Fibroblast of gingiva (primary cell): Measurements from ENCODE around the gene SMYD3.
"Not testable (repeated sequence)": the region's sequence is repeated elsewhere in the genome, so short reads cannot be mapped to it uniquely, and the experiment has no call there.

Experiments
- DNase-seq: peaks from one replicate; pipeline ENCODE4 v3.0.0-alpha.2; 2011; ENCODE audit warnings: low read depth

The SMYD3 gene

GRCh38 chr1:246351721-246352120 lies 155.4 kb downstream of the SMYD3 start:
- no peak for DNase-seq

- DNase-seq, result no peak
Observed at GRCh38 chr1:246350745-246351144, 156.3 kb downstream of the SMYD3 start.

GRCh38 chr1:246343937-246344336 lies 163.1 kb downstream of the SMYD3 start:
- no peak for DNase-seq

DNA sequence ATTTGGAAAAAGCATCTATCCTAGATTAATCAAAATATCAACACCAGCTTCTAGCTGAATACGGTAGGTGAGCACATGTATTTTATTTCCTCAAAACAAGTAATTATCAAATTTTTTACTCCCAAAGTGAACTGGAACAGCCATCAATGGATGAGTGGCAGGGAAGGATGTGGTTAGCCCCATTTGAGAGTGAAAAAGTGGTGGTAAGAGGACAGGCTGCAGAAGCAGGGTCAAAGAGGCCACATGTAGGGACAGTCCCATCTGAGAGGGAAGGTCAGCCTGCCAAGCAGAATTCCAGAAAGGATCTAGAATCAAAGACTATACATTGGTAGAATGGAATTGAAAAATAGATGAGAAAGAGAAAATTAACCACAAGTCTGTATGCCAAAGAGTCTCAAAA lies 163.8 kb downstream of the SMYD3 start:
- DNase-seq, result no peak

DNA sequence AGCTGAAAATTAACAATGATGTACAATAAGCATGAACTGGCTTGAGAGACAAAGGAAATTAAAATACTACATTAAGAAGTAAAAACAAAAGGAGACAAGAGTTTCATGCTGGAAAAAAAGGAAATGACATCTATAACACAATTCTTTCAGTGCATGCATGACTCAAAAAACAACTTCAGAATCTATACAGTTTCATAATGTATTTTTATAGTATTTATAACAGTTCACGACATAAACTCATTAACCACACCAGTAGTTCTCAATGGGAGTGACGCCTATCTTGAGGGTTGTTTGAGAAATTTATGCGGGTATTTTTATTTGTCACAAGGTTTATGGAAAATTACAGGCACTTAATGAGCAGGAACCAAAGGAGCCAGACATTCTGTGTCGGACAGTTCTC lies 168.5 kb downstream of the SMYD3 start:
- DNase-seq, result no peak

GRCh38 chr1:246338098-246338497 lies 169.0 kb downstream of the SMYD3 start:
- no peak for DNase-seq

- no peak for DNase-seq
Observed at GRCh38 chr1:246335151-246335550, 171.9 kb downstream of the SMYD3 start.

DNA sequence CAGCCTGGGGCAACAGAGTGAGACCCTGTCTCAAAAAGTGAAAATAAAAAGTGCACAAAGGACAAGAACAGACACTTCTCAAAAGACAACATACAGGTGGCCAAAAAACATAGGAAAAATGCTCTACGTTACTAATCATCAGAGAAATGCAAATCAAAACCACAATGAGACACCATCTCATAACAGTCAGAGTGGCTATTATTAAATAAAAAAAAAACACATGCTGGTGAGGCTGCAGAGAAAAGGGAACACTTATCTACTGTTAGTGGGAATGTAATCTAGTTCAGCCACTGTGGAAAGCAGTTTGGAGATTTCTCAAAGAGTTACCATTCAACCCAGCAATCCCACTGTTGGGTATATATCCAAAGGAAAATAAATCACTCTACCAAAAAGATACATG lies 173.2 kb downstream of the SMYD3 start:
- no peak for DNase-seq

DNA sequence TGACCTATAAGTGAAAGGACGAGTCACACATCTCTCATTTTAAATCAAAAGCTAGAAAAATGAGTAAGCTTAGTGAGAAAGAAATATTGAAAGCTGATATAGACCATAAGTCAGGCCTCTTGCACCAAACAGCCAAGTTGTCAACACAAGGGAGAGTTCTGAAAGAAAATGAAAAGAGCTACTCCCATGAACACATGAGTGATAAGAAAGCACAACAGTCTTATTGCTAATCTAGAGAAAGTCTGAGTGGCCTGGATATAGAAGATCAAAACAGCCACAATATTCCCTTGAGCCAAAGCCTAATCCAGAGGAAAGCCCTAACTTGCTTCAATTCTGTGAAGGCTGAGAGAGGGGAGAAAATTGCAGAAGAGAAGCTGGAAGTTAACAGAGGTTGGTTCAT lies 175.0 kb downstream of the SMYD3 start:
- no peak for DNase-seq

DNA sequence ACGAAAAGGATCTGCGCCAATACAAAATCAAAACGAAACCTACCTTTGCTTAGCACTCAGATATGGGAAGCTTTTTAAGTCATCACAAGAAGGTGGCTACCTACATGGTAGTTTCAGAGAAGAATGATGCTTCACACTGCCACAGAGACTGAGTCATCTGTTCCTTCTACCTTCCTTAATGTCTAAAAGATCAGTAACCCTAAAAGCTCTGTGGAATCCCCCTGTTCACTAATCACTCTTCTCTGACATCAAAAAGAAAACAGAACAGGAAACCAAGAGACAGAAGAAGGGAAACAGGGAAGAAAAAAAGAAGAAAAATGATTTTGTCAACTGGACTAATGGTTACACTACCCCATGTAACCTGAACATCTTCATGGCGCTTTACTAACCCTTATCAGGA lies 177.2 kb downstream of the SMYD3 start:
- DNase-seq, result no peak

- not testable (repeated sequence) for DNase-seq
Observed at GRCh38 chr1:246329292-246329691, 177.8 kb downstream of the SMYD3 start.

- peak; percentile 7 for DNase-seq
Observed at GRCh38 chr1:246324711-246325110, 182.4 kb downstream of the SMYD3 start.

- not testable (repeated sequence) for DNase-seq
Observed at GRCh38 chr1:246324033-246324432, 183.0 kb downstream of the SMYD3 start.

GRCh38 chr1:246320286-246320685 lies 186.8 kb downstream of the SMYD3 start:
- DNase-seq, result peak; percentile 23

DNA sequence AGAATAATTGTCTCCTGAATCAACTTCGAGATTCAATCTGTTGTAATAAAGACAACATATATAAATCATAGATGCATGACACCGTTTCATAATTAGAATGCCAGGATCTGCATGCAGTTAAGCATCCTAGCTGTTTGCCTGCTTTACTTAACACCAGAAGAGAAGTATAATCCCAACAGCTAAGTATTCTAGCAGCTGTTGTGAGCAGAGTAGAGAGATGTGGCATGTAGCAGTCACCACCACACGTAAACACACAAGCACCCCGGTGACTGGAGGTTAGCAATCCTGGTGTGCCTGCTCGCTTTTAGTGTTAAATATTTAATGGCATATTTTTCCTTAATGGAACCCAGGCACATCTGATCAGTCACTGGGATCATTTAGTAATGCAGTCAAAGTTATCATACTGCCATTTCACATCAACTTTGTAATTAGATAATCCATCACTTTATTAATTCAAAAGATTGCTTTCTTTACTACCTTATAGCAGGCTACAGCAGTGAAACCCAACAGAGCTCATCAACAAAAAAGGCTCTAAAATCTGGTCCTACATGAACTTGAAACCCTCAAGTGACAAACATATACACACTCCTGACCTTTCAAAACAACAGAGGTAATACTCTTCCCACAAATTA lies 187.9 kb downstream of the SMYD3 start:
- DNase-seq, result no peak

DNA sequence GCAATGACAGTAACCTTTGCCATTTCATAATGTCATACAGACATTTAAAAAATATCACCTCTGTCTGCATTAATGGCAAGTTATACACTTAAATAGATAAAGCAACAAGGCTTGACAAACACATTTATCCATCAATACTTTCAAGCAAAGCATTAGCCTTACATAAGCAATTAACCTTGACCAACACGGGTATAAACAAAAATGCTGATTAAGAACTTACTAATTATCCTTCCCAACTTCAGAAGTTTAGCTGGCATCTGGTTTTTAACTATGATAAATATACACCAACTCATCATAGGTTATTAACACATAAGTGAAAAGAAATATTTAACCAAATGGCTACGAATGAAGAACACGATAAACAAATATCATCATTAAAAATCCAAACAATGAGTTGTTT lies 188.5 kb downstream of the SMYD3 start:
- no peak for DNase-seq

- no peak for DNase-seq
Observed at GRCh38 chr1:246318036-246318359, 189.1 kb downstream of the SMYD3 start.

GRCh38 chr1:246317332-246318035 lies 189.6 kb downstream of the SMYD3 start:
- no peak for DNase-seq

DNA sequence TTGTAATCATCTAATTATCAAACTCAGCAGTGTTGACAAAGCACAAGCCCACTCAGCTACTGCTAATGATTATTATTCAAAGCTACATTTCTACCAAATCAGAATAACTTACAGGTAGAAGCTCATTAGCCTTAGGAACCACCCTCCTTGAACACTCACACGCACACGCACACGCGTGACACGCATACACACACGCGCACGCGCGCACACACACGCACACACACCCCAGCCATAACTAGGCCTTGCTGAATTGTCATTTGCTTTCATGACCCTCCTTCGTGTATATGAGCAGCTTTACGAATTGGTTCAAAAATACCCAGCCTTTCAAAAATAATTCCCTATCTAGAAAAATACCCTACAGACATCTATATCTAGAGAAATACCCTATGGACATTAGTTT lies 195.6 kb downstream of the SMYD3 start:
- DNase-seq, result no peak

- no peak for DNase-seq
Observed at GRCh38 chr1:246309247-246309884, 197.7 kb downstream of the SMYD3 start.

- no peak for DNase-seq
Observed at GRCh38 chr1:246308533-246309075, 198.5 kb downstream of the SMYD3 start.

DNA sequence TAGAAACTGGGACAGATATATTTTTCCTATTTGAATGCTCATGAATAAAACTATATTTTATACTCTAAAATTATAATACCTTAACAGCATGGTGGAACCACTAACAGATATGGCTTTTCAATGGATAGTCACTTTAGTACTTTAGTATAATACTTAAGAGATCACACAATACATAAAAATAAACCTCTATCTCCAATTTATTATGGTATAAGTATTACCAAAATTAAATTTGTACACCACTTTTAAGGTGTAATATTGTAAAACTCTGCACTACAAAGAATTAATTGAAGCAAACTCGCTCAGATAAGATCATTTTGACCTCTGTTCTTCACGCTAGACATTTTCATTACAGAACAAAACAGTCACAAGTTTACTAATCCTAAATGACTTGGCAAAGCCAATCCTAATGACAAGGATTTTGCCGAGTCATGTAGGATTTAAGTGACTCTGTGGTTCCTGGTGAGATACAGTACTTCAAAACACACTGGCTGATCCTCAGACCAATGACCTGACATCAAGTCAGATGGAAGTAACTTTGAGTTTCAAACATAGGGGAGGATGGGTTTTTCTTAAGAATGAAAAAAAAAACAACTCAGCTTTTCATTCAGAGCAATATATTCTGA lies 200.6 kb downstream of the SMYD3 start:
- no peak for DNase-seq
